CD4-positive, CD25-positive, alpha-beta regulatory T cell (primary cell): ENCODE measurements around the gene AGBL5. TPM values are rescaled to one million over a fixed set of nuclear protein-coding genes. Genes with fewer than 3 reads are reported as not detected.
"Not testable (repeated sequence)": the region's sequence is repeated elsewhere in the genome, so short reads cannot be mapped to it uniquely, and the experiment has no call there.

Experiments
- ATAC-seq, 2 donors: fragments of 150-1000 bp; cut with Tn5 transposase; one replicate each; pipeline ENCODE4 v1.10.0; 2021; ENCODE audit warnings: low read depth in 2 of 2, moderate number of reproducible peaks in 2 of 2, moderate library complexity in 1 of 2
- DNase-seq, 3 donors: peaks; one replicate each; pipeline versions ENCODE4 v3.0.0 to v3.0.0-alpha.2; 2012 to 2022; ENCODE audit warnings: mixed read lengths in 1 of 3
- H3K27ac ChIP-seq: one replicate; pipeline ENCODE4 v1.7.0; 2013; ENCODE audit warnings: mild to moderate bottlenecking, low read length; ENCODE audit not compliant: insufficient read depth, poor library complexity, severe bottlenecking
- H3K27me3 ChIP-seq: one replicate; pipeline ENCODE4 v1.7.0; 2013; ENCODE audit warnings: low read length; ENCODE audit not compliant: control insufficient read depth, insufficient read depth
- H3K36me3 ChIP-seq: one replicate; pipeline ENCODE4 v1.7.0; 2013; ENCODE audit warnings: mild to moderate bottlenecking, low read length, moderate library complexity; ENCODE audit not compliant: control insufficient read depth, insufficient read depth
- H3K4me1 ChIP-seq: 2 replicates; pipeline ENCODE4 v1.7.0; 2013; ENCODE audit warnings: mild to moderate bottlenecking, low read length; ENCODE audit not compliant: insufficient read depth, control insufficient read depth, poor library complexity, severe bottlenecking
- H3K4me3 ChIP-seq: one replicate; pipeline ENCODE4 v1.7.0; 2013; ENCODE audit warnings: low read depth, mild to moderate bottlenecking, low read length, moderate library complexity
- H3K9me3 ChIP-seq, 2 experiments: 1 replicate in 1 of 2; 2 replicates in 1 of 2; pipeline ENCODE4 v1.7.0; 2013; ENCODE audit warnings: low read length in 2 of 2, mild to moderate bottlenecking in 1 of 2, moderate library complexity in 1 of 2; ENCODE audit not compliant: control insufficient read depth in 2 of 2
- H3K27ac Mint-ChIP-seq, 3 donors: one replicate each; pipeline ENCODE4 v1.8.0; 2020 to 2022; ENCODE audit warnings: mild to moderate bottlenecking in 3 of 3, mixed read lengths in 3 of 3, moderate library complexity in 2 of 3
- H3K27me3 Mint-ChIP-seq: one replicate; pipeline ENCODE4 v1.8.0; 2022; ENCODE audit warnings: mild to moderate bottlenecking, mixed read lengths
- H3K36me3 Mint-ChIP-seq: one replicate; pipeline ENCODE4 v1.8.0; 2020; ENCODE audit warnings: mixed read lengths
- H3K4me1 Mint-ChIP-seq, 4 donors: one replicate each; pipeline ENCODE4 v1.8.0; 2020 to 2022; ENCODE audit warnings: mixed read lengths in 4 of 4, mild to moderate bottlenecking in 1 of 4
- H3K4me3 Mint-ChIP-seq, 4 donors: one replicate each; pipeline ENCODE4 v1.8.0; 2020 to 2022; ENCODE audit warnings: mild to moderate bottlenecking in 4 of 4, mixed read lengths in 4 of 4, moderate library complexity in 3 of 4
- H3K9me3 Mint-ChIP-seq, 7 donors: one replicate each; pipeline ENCODE4 v1.8.0; 2020 to 2022; ENCODE audit warnings: mixed read lengths in 7 of 7, mild to moderate bottlenecking in 3 of 7, moderate library complexity in 2 of 7
- polyA plus RNA-seq, 4 donors: library from polyadenylated mRNA; unstranded; fragments of 300-500 nt; fragmentation: Illumina TruSeq; gene quantifications; one replicate each; pipeline ENCODE4 v1.2.3, GENCODE V29; 2021
- total RNA-seq: library from RNA; stranded (reverse); gene quantifications from one replicate; pipeline ENCODE4 v1.2.3, GENCODE V29; 2022

The AGBL5 gene
- total and polyA plus RNA-seq, 5 donors from 2014 or later = 8.9 to 11.3 (median 9.3) TPM

DNA sequence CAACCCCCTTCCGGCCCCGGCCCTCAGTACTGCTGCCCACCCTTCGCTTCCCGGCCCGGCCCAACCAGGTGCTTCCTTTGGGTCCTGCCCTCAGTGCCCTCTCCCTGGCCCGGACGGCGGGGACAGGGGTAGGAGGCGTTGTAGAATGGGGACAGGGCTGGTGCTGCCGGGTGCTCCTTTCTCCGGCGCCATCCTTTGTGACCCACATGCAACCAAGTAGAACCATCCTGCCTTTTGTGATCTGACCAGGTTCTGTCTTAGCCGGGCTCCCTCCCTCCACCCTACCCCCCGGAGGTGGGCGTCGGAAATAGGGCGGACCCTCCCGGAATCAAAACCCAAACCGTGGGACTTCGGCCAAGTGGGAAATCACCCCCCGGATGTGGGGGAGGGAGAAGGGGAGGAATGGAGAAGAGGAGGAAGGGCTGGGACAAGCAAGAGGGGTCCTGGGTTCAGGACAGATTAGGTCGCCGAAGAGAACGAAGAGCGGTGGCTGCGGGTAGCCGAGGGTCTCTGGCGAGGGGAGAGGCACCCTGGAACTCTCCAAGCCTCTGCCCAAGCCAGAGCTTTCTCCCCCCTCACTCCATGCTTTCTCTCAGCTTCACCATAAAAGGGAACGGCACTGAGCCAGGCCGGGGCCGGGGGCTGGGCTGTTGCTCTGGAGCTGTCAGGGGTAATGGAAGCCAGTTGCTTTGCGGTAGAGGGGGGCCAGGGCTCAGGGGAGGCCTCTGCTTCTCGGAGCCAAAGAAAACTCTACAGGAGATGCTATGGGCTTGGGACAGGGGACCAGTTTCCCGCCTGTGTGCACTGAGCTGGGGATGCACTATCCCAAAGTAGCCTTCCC lies 20.7 kb downstream of the AGBL5 start:
- peak in 1 of 2 donors; percentile 12 for ATAC-seq
- H3K4me3 ChIP-seq = peak overlapping the region; percentile 55
- H3K9me3 ChIP-seq = no peaks in the 10 kb centered on the region
- Mint-ChIP-seq H3K4me1 (peaks cover 14 to 77% (median 44%) of the 10 kb centered on the region in 4 donors), H3K36me3 (peaks cover 16% of the 10 kb centered on the region), H3K9me3 (no peaks in the 10 kb centered on the region), H3K4me3 (peak overlapping the region; percentile 79 to 92 (median 84)), H3K27ac (peak overlapping the region; percentile 83 to 97 (median 88)), H3K27me3 (no peaks in the 10 kb centered on the region)
- H3K36me3 ChIP-seq = peaks cover 18% of the 10 kb centered on the region
- no peak for DNase-seq
- peak overlapping the region; percentile 91 for H3K27ac ChIP-seq
- H3K4me1 ChIP-seq = peaks cover 44% of the 10 kb centered on the region
- no peaks in the 10 kb centered on the region for H3K27me3 ChIP-seq

- peaks cover 14 to 70% (median 41%) of the 10 kb centered on the region in 4 donors for H3K4me1 Mint-ChIP-seq
- H3K4me3 Mint-ChIP-seq = peak overlapping the region; percentile 79 to 92 (median 84)
- Histone ChIP-seq H3K27me3 (no peaks in the 10 kb centered on the region), H3K36me3 (peaks cover 12% of the 10 kb centered on the region), H3K4me3 (no peak overlapping the region), H3K27ac (peak overlapping the region; percentile 91), H3K9me3 (no peaks in the 10 kb centered on the region), H3K4me1 (peaks cover 44% of the 10 kb centered on the region)
- H3K36me3 Mint-ChIP-seq = peaks cover 11% of the 10 kb centered on the region
- H3K9me3 Mint-ChIP-seq = no peaks in the 10 kb centered on the region
- ATAC-seq (no peak), DNase-seq (no peak)
- peak overlapping the region; percentile 58 to 97 (median 88) for H3K27ac Mint-ChIP-seq
- H3K27me3 Mint-ChIP-seq = no peaks in the 10 kb centered on the region
Observed at GRCh38 chr2:27072920-27073319, 21.5 kb downstream of the AGBL5 start.

DNA sequence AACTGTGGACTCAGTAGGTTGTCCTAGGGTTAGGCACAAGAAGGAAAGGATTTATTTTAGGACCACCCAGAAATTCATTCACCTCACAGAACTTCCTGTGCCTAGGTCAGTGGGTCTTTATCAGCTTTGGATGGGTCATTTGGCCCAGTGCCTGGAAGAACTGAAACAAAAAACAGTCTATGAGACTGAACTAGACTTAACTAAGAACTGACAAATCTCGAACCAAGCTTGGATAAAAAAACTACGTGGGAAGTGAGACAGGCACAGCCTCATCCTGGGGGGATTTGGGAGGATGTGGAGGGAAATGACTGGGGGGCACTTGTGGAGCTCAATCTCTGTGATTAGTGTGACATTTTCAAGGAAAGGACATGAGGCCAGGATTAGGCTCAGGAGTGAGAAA lies 22.3 kb downstream of the AGBL5 start:
- Mint-ChIP-seq H3K27me3 (no peaks in the 10 kb centered on the region), H3K4me1 (peaks cover 14 to 61% (median 38%) of the 10 kb centered on the region in 4 donors), H3K27ac (no peak overlapping the region), H3K9me3 (no peaks in the 10 kb centered on the region), H3K4me3 (peak overlapping the region in 2 of 4 donors; percentile 8 to 92), H3K36me3 (peaks cover 11% of the 10 kb centered on the region)
- no peak overlapping the region for H3K4me3 ChIP-seq
- no peaks in the 10 kb centered on the region for H3K9me3 ChIP-seq
- H3K36me3 ChIP-seq = peaks cover 4% of the 10 kb centered on the region
- peaks cover 42% of the 10 kb centered on the region for H3K4me1 ChIP-seq
- DNase-seq = no peak
- no peaks in the 10 kb centered on the region for H3K27me3 ChIP-seq
- ATAC-seq = no peak
- no peak overlapping the region for H3K27ac ChIP-seq

DNA sequence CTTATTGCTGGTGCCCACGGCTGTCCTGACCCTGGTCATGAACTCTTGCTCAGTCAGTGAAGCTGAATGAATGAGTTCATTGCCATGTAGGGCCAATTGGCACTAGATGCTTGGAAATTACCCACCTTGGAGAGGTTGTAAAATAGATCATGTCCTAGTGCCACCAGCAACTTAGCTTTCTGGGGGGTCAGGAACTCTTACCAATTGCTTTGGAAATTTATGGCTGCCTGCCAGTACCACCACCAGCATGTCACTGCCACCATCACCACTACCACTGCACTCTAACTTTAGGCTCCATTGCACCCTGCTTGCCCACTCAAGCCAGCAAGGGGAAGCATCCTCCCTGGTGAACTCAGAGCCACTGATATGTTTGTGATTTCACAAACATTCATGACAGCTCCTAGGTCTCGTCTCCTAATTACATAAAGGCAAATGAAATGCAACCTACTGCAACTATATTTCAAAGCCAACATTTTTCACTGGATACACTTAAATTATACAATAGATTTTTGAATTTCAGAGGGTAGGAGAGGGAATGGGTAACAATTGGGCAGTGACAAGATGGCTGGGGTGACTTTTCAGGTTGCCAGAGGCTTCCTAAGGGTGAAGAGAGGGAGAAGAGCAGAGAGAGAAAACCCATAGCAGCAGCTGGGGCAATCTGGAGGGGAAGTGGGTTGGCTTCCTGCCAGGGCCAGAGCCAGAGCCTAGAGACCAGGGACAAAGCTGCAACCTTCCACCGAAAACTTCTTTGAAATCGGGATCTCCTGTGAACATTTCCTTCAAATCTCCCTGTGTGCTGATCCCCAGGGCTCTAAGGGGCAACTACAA lies 23.5 kb downstream of the AGBL5 start:
- no peaks in the 10 kb centered on the region for H3K36me3 ChIP-seq
- DNase-seq = peak in 2 of 3 donors; percentile 51 to 55
- ATAC-seq = no peak
- Mint-ChIP-seq H3K27ac (peak overlapping the region; percentile 76 to 83 (median 78)), H3K27me3 (no peaks in the 10 kb centered on the region), H3K4me3 (peak overlapping the region; percentile 50 to 92 (median 66)), H3K4me1 (peaks cover 14 to 50% (median 26%) of the 10 kb centered on the region in 4 donors), H3K9me3 (no peaks in the 10 kb centered on the region), H3K36me3 (no peaks in the 10 kb centered on the region)
- no peaks in the 10 kb centered on the region for H3K9me3 ChIP-seq
- H3K27ac ChIP-seq = peak overlapping the region; percentile 15
- no peaks in the 10 kb centered on the region for H3K27me3 ChIP-seq
- H3K4me1 ChIP-seq = peaks cover 30% of the 10 kb centered on the region
- H3K4me3 ChIP-seq = no peak overlapping the region

DNA sequence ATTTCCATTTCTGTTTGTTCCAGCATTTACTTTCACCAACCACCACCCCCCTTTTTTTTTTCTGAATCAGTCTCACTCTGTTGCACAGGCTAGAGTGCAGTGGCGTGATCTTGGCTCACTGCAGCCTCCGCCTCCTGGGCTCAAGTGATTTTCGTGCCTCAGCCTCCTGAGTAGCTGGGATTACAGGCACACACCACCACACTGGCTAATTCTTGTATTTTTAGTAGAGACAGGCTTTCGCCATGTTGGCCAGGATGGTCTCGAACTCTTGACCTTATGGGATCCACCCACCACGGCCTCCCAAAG lies 24.1 kb downstream of the AGBL5 start:
- not testable (repeated sequence) for H3K27me3 ChIP-seq, H3K36me3 Mint-ChIP-seq, H3K9me3 Mint-ChIP-seq, H3K9me3 ChIP-seq, H3K36me3 ChIP-seq, H3K4me3 ChIP-seq, DNase-seq, ATAC-seq, H3K27me3 Mint-ChIP-seq
- Mint-ChIP-seq H3K4me1 (peaks cover 14 to 48% (median 23%) of the 10 kb centered on the region in 4 donors), H3K27ac (peak overlapping the region in 2 of 3 donors; percentile 76 to 78), H3K4me3 (peak overlapping the region; percentile 24 to 92 (median 58))
- peak overlapping the region; percentile 15 for H3K27ac ChIP-seq
- peaks cover 25% of the 10 kb centered on the region for H3K4me1 ChIP-seq

- peaks cover 14 to 48% (median 22%) of the 10 kb centered on the region in 4 donors for H3K4me1 Mint-ChIP-seq
Observed at GRCh38 chr2:27076323-27076722, 24.9 kb downstream of the AGBL5 start.

GRCh38 chr2:27077231-27077630 lies 25.8 kb downstream of the AGBL5 start:
- H3K4me1 Mint-ChIP-seq = peaks cover 14 to 51% (median 24%) of the 10 kb centered on the region in 4 donors
- peak overlapping the region in 1 of 4 donors; percentile 38 for H3K4me3 Mint-ChIP-seq
- Histone ChIP-seq H3K4me3 (no peak overlapping the region), H3K4me1 (peaks cover 31% of the 10 kb centered on the region), H3K27me3 (no peaks in the 10 kb centered on the region), H3K9me3 (no peaks in the 10 kb centered on the region), H3K36me3 (no peaks in the 10 kb centered on the region), H3K27ac (no peak overlapping the region)
- no peak overlapping the region for H3K27ac Mint-ChIP-seq
- DNase-seq (no peak), ATAC-seq (no peak)
- no peaks in the 10 kb centered on the region for H3K27me3 Mint-ChIP-seq
- H3K36me3 Mint-ChIP-seq = no peaks in the 10 kb centered on the region
- H3K9me3 Mint-ChIP-seq = no peaks in the 10 kb centered on the region

More at GRCh38 chr2:27076323-27076722, 24.9 kb downstream of the AGBL5 start:
- DNase-seq (no peak), ATAC-seq (no peak)
- H3K4me3 ChIP-seq = no peak overlapping the region
- no peak overlapping the region for H3K27ac ChIP-seq
- H3K27me3 ChIP-seq = no peaks in the 10 kb centered on the region
- no peaks in the 10 kb centered on the region for H3K9me3 ChIP-seq
- Mint-ChIP-seq H3K27me3 (no peaks in the 10 kb centered on the region), H3K9me3 (no peaks in the 10 kb centered on the region), H3K36me3 (no peaks in the 10 kb centered on the region), H3K4me3 (peak overlapping the region in 2 of 4 donors; percentile 36 to 92), H3K27ac (peak overlapping the region in 2 of 3 donors; percentile 12 to 83)
- H3K36me3 ChIP-seq = no peaks in the 10 kb centered on the region
- peaks cover 26% of the 10 kb centered on the region for H3K4me1 ChIP-seq
